H1 (cell line): ENCODE measurements around the gene SLC25A21.

Source experiments
- EP300 ChIP-seq, 2 experiments: IDR thresholded peaks; 1 replicate in 1 of 2; 2 replicates in 1 of 2; pipeline ENCODE4 v1.6.1; 2011 to 2012; ENCODE audit warnings: low read depth in 2 of 2, low read length in 2 of 2, mild to moderate bottlenecking in 2 of 2, borderline replicate concordance in 1 of 2, inconsistent platforms in 1 of 2, moderate library complexity in 1 of 2
- FOSL1 ChIP-seq: IDR thresholded peaks from 2 replicates; pipeline ENCODE4 v1.6.1; 2011; ENCODE audit warnings: mild to moderate bottlenecking, low read depth, low read length, moderate library complexity; ENCODE audit not compliant: insufficient read depth
- JUND ChIP-seq: IDR thresholded peaks from 2 replicates; pipeline ENCODE4 v1.6.1; 2011; ENCODE audit warnings: mild to moderate bottlenecking, improper control_type of control experiment, low read length
- RAD21 ChIP-seq, 2 experiments: IDR thresholded peaks in 1 of 2; conservative IDR thresholded peaks in 1 of 2; 2 replicates each; pipeline ENCODE4 v1.6.1; 2011; ENCODE audit warnings: low read depth in 2 of 2, low read length in 2 of 2, improper control_type of control experiment in 1 of 2, inconsistent platforms in 1 of 2, mild to moderate bottlenecking in 1 of 2, moderate library complexity in 1 of 2
- SIN3A ChIP-seq, 2 experiments: IDR thresholded peaks in 1 of 2; conservative IDR thresholded peaks in 1 of 2; 2 replicates each; pipeline ENCODE4 v1.6.1; 2011 to 2012; ENCODE audit warnings: low read length in 2 of 2, improper control_type of control experiment in 1 of 2, low read depth in 1 of 2, mild to moderate bottlenecking in 1 of 2
- TF ChIP-seq, protein P1 (sequence below), 3 experiments: IDR thresholded peaks; 1 replicate in 2 of 3; 2 replicates in 1 of 3; pipeline versions ENCODE4 v1.5.1 to v1.6.1; 2011; ENCODE audit warnings: low read length in 3 of 3, mild to moderate bottlenecking in 3 of 3, inconsistent platforms in 2 of 3, low read depth in 1 of 3, moderate library complexity in 1 of 3; ENCODE audit not compliant: insufficient read depth in 1 of 3; ENCODE audit errors: control extremely low read depth in 1 of 3

DNA sequence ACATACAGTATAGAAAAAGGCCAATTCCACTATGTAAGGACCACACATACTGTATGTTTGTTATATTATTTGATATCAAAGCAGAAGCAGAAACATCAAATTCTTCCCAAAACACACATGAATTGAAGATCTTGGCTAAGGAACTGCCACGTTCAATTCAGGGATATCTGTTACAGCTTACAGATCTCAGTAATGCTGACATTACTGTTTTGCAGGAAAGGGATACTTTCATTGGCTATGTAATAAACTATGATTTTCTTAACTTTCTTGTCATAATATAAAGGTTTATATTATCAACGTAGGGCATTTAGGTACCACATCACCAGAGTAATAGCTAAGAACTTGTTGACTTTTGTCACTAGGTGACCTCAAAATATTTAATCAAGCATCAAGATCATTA is 362.2 kb downstream of the SLC25A21 start:
- TF ChIP-seq SIN3A (conservative IDR thresholded peaks at IDR 0.05 in 1 of 2, IDR thresholded peaks at IDR 0.05 in 1 of 2; ENCODE audit: low read depth in 1 of 2, low read length in 2 of 2): no peak
- TF ChIP-seq RAD21 (IDR thresholded peaks at IDR 0.05 in 1 of 2, conservative IDR thresholded peaks at IDR 0.05 in 1 of 2; ENCODE audit: low read depth in 2 of 2, low read length in 2 of 2): no peak
- TF ChIP-seq, protein P1, sequence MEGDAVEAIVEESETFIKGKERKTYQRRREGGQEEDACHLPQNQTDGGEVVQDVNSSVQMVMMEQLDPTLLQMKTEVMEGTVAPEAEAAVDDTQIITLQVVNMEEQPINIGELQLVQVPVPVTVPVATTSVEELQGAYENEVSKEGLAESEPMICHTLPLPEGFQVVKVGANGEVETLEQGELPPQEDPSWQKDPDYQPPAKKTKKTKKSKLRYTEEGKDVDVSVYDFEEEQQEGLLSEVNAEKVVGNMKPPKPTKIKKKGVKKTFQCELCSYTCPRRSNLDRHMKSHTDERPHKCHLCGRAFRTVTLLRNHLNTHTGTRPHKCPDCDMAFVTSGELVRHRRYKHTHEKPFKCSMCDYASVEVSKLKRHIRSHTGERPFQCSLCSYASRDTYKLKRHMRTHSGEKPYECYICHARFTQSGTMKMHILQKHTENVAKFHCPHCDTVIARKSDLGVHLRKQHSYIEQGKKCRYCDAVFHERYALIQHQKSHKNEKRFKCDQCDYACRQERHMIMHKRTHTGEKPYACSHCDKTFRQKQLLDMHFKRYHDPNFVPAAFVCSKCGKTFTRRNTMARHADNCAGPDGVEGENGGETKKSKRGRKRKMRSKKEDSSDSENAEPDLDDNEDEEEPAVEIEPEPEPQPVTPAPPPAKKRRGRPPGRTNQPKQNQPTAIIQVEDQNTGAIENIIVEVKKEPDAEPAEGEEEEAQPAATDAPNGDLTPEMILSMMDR (IDR thresholded peaks at IDR 0.05; ENCODE audit: control extremely low read depth in 1 of 3, insufficient read depth in 1 of 3, low read depth in 1 of 3, low read length in 3 of 3): no peak
- no peak for TF ChIP-seq JUND
- no peak for TF ChIP-seq FOSL1
- no peak for TF ChIP-seq EP300 (IDR thresholded peaks at IDR 0.05; ENCODE audit: borderline replicate concordance in 1 of 2, low read depth in 2 of 2, low read length in 2 of 2)
